ENCODE measurements around the gene CEP57. TPM values are rescaled to one million over a fixed set of nuclear protein-coding genes. Genes with fewer than 3 reads are reported as not detected.

Gene CEP57
- polyA plus RNA-seq (ENCODE audit: insufficient read length in 10 of 10) = 10 to 100 TPM; 39.5 to 71.9 (median 51.7) TPM
- long read RNA-seq, donor 1, transcript CEP57-210 (7 exons, 2,084 nt) = minor isoform, 5 of 21 reads
- long read RNA-seq, donor 1, transcript CEP57-209 (3 exons, 2,632 nt) = major isoform, 6 of 21 reads
- long read RNA-seq, donor 1, partial matches to known transcripts = 6 of 21 reads
- long read RNA-seq, donor 1, other reads (novel, unspliced or antisense) = 0 of 21 reads
- long read RNA-seq, donor 2, transcript CEP57-210 (7 exons, 2,084 nt) = major isoform, 8 of 15 reads
- long read RNA-seq, donor 2, partial matches to known transcripts = 0 of 15 reads
- long read RNA-seq, donor 2, other reads (novel, unspliced or antisense) = 0 of 15 reads
- long read RNA-seq, donor 3 = 0 reads
- long read RNA-seq, donor 4, transcript CEP57-209 (3 exons, 2,632 nt) = major isoform, 8 of 12 reads
- long read RNA-seq, donor 4, partial matches to known transcripts = 0 of 12 reads
- long read RNA-seq, donor 4, other reads (novel, unspliced or antisense) = 0 of 12 reads
- long read RNA-seq, donor 5, partial matches to known transcripts = 0 of 11 reads
- long read RNA-seq, donor 5, other reads (novel, unspliced or antisense) = 0 of 11 reads
- long read RNA-seq, donor 6, transcript CEP57-209 (3 exons, 2,632 nt) = major isoform, 9 of 21 reads
- long read RNA-seq, donor 6, transcript CEP57-202 (11 exons, 3,178 nt) = minor isoform, 7 of 21 reads
- long read RNA-seq, donor 6, partial matches to known transcripts = 0 of 21 reads
- long read RNA-seq, donor 6, other reads (novel, unspliced or antisense) = 0 of 21 reads
- long read RNA-seq, donor 7, transcript CEP57-209 (3 exons, 2,632 nt) = major isoform, 6 of 17 reads
- long read RNA-seq, donor 7, transcript CEP57-202 (11 exons, 3,178 nt) = major isoform, 6 of 17 reads
- long read RNA-seq, donor 7, partial matches to known transcripts = 0 of 17 reads
- long read RNA-seq, donor 7, other reads (novel, unspliced or antisense) = 0 of 17 reads
- long read RNA-seq, donor 8, transcript CEP57-209 (3 exons, 2,632 nt) = major isoform, 8 of 11 reads
- long read RNA-seq, donor 8, partial matches to known transcripts = 0 of 11 reads
- long read RNA-seq, donor 8, other reads (novel, unspliced or antisense) = 0 of 11 reads
- long read RNA-seq, donor 9, partial matches to known transcripts = 0 of 2 reads
- long read RNA-seq, donor 9, other reads (novel, unspliced or antisense) = 0 of 2 reads

GRCh38 chr11:95790123-95790932, at the start of gene CEP57:
CEP57 (plus strand) TSS chr11:95790498; CDS start chr11:95790699, 201 bp downstream.
- DNase-seq = peak; percentile 99

- no peak for DNase-seq
These were observed 40.2 kb upstream of the CEP57 start for GRCh38 chr11:95750101-95750500.

- no peak for DNase-seq
These were observed 38.8 kb upstream of the CEP57 start for GRCh38 chr11:95751515-95751914.

GRCh38 chr11:95760941-95761340, 29.4 kb upstream of the CEP57 start:
- peak in 2 of 3 donors; percentile 18 to 43 for DNase-seq

GRCh38 chr11:95762534-95762933, 27.8 kb upstream of the CEP57 start:
- peak in 1 of 3 donors; percentile 18 for DNase-seq

- DNase-seq = peak; percentile 60 to 78 (median 61)
These were observed 25.9 kb upstream of the CEP57 start for GRCh38 chr11:95764267-95764898.

- DNase-seq = no peak
These were observed 23.6 kb upstream of the CEP57 start for GRCh38 chr11:95766701-95767100.

- DNase-seq = peak in 2 of 3 donors; percentile 12 to 13
These were observed 22.8 kb upstream of the CEP57 start for GRCh38 chr11:95767498-95767897.

GRCh38 chr11:95768521-95768920, 21.8 kb upstream of the CEP57 start:
- DNase-seq = no peak

- DNase-seq = no peak
These were observed 13.4 kb upstream of the CEP57 start for GRCh38 chr11:95776859-95777258.

- no peak for DNase-seq
These were observed 11.6 kb upstream of the CEP57 start for GRCh38 chr11:95778699-95779098.

GRCh38 chr11:95780544-95780943, 9.8 kb upstream of the CEP57 start:
- DNase-seq = no peak

GRCh38 chr11:95788921-95789505, 1.3 kb upstream of the CEP57 start:
- DNase-seq = peak in 2 of 3 donors; percentile 21 to 33

- peak; percentile 99 to 100 (median 99) for DNase-seq
These were observed 684 bp upstream of the CEP57 start, which contains the start of gene FAM76B for GRCh38 chr11:95789506-95790122. FAM76B (minus strand) TSS chr11:95789782; CDS start chr11:95789478, 304 bp downstream.

- peak; percentile 32 to 88 (median 70) for DNase-seq
These were observed 823 bp downstream of the CEP57 start for GRCh38 chr11:95790933-95791708.

GRCh38 chr11:95791709-95792033, 1.4 kb downstream of the CEP57 start:
- peak in 1 of 3 donors; percentile 13 for DNase-seq

GRCh38 chr11:95792200-95792599, 1.9 kb downstream of the CEP57 start:
- DNase-seq = no peak

- no peak for DNase-seq
These were observed 2.4 kb downstream of the CEP57 start for GRCh38 chr11:95792700-95793099.

GRCh38 chr11:95793116-95793515, 2.8 kb downstream of the CEP57 start:
- no peak for DNase-seq

All from muscle of back (tissue), 13 donors.